Measurements from ENCODE around the gene CORIN.

CORIN gene

DNA sequence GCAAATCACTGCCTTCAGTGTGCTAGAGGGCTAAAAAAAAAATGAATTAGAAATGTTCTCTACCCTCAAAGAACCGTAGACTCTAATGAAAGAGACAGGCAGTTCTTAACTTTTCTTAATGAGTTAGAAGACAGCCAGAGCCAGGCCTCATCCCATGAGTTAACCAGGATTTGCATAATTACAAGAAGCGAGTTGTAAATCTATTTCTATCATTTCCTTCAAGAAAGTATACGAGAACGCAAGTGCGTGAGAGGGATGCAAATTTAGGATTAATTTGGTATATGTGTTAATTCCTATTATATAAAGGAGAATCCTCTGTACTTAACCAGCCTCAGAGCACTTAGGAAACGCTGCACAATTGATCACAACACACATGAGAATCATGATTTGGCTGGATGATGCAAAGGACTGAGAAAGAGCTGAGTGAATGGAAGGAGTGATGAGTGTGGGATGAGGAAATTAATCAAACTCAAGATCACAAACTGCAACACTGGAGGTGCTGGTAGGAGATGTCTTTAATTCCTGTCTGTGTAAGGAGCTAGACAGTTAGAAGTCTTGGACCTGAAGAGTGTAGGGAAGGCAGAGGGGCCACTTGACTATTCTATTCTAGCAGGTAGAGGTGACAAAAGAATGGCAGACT, 195.6 kb downstream of the CORIN start:
- no peak for DNase-seq (ENCODE audit: low spot score)

DNA sequence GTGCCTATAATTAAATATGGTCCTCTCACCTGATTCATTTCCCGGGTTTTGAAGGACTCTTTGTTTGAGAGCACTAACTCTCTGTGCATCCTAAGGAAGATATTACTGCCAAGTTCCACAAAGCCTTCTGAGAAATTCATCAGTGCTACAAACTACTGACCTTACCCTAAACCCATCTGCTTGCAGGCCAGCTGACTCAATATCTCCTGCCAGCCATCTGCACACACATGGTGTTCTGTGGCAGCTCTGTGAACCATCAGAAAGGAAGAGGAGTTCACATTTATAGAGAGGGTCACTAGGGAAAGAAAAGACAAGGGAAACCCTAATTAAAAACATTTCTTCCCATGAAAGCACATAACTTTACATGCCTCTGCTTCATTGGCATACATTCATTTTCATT, 196.1 kb downstream of the CORIN start:
- no peak for DNase-seq (ENCODE audit: low spot score)

DNA sequence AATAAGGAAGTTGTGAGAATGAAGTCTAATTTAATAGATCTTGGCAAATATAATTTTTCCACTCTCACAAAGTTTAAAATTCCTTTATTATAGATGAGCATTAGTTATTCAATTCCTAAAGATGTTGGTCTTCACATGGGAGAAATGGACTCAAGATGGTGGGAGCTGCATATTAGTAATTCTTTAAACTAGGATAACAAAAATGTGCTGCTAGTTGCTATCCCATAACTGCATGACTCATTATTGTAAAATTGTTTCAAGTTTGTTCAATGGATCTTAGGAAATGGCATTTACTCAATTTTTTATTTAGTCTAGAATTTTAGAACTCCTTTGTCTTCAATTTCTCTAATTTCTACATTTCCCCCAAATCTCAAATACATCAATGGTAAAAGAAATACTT, 197.0 kb downstream of the CORIN start:
- no peak for DNase-seq (ENCODE audit: low spot score)

DNA sequence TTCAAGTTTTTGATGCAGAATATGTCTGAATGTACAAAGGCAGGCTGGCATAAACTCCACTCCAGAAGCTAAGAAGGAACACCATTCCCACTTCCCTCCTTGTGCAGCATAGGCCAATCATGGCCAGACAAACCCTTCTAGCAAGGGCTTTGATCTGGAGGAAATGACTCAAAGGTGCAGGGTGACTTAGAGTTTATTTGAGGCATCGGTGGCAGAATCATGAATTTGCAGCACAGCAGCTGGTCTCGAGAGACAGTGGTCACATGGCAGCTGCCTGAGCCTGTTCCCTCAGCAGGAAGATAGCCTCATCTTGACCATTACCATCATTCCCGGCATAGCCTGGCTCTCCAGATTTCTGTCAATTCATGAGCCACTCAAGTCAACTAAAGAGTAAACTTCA, 198.3 kb downstream of the CORIN start:
- no peak for DNase-seq (ENCODE audit: low spot score)

DNA sequence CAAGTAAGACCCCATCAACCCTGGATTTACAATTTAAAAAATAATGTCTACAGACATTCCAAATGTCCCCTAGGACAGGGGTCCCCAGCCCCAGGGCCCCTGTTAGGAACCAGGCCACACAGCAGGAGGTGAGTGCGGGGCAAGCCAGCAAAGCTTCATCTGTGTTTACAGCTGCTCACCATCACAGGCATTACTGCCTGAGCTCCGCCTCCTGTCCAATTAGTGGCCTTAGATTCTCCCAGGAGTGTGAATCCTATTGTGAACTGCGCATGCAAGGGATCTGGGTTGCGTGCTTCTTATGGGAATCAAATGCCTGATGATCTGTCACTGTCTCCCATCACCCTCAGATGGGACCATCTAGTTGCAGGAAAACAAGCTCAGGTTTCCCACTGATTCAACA, 206.7 kb downstream of the CORIN start:
- no peak for DNase-seq (ENCODE audit: low spot score)

DNA sequence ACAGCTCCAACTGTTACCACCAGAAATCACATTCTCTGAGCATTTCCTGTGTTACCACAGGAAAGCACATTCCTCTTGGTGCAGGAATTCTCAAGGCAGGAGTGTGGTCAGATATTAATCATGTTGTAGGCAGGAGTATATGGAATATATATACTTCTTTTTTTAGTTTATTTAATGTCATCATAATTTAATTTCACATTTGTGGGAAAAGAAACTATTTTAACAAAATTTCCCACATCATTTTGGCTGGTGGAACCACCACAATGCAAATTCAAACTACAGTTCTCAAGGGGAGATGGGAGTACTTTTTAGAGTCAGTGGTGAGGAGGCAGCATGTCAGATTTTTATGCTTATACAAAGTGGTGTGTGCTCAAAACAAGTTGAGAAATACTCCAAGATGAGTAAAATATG, 213.8 kb downstream of the CORIN start:
- DNase-seq (ENCODE audit: low spot score): no peak

DNA sequence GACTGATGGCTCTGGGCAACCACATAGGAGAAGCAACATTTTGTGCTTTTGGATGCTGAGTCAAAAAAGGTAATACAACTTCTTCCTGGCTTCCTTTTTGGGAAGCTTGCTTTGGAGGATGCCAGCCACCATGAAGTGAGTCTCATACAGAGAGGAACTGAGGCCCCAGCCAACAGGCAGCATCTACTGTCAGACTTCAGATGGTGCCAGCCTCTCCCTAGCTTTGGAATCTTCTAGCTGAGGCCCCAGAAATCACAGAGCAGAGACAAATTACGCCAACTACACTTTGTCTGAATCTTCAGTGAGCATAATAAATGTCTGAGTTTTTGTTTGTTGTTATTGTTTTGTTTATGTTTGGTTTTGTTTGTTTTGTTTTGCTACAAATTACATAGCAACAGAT, 216.7 kb downstream of the CORIN start:
- no peak for DNase-seq (ENCODE audit: low spot score)

DNA sequence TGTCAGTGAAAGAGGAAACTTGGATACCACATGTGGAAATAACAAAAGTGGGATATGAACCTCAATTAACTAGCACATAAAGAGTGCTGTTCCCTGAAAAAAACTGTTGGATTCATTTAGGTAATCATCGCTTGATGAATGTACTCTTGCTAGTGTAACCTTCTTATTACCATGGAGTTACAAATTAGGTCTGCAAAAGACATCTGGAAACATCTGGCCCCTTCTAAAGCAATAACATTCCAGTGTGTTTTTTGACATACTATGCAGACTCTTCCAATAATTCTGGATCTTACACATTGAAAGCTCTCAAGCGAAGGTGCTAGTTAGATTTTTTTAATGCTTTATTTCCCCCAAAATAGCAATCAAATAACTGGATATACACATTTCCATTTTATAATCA, 218.2 kb downstream of the CORIN start:
- DNase-seq (ENCODE audit: low spot score): no peak

DNA sequence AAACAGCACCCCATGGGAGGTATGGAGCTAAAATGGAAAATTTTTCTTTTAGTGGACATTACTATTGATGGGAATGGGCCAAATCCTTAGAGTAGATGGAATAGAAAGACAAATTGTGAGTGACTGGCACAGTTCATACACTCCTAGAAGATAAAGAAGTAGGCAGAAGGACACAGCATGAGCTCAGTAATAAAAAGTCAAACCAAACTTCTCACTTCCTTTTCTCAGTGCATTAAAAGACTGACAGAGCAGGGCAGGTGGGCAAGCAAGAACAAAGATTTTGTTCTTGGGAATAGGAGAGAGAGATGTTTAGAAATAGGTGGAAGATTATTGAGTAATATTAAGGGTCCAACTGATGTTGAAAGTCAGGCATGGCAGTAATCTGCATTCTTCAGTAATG, 220.3 kb downstream of the CORIN start:
- no peak for DNase-seq (ENCODE audit: low spot score)

DNA sequence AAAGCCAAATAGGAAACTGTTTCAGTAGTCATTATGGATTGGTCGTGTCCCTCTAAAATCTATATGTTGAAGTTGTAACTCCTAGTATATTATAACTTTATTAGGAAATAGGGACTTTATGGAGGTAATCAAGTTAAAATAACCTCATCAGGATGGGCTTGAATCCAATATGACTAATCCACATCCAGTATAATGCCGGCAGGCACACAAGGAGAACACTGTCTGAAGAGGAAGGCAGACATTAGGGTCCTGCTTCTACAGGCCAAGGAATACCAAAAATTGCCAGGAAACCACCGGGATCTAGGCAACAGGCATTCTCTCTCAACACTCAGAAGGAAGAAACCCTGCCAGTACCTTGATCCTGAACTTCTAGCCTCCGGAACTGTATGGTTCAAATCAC, 222.5 kb downstream of the CORIN start:
- DNase-seq (ENCODE audit: low spot score): no peak

DNA sequence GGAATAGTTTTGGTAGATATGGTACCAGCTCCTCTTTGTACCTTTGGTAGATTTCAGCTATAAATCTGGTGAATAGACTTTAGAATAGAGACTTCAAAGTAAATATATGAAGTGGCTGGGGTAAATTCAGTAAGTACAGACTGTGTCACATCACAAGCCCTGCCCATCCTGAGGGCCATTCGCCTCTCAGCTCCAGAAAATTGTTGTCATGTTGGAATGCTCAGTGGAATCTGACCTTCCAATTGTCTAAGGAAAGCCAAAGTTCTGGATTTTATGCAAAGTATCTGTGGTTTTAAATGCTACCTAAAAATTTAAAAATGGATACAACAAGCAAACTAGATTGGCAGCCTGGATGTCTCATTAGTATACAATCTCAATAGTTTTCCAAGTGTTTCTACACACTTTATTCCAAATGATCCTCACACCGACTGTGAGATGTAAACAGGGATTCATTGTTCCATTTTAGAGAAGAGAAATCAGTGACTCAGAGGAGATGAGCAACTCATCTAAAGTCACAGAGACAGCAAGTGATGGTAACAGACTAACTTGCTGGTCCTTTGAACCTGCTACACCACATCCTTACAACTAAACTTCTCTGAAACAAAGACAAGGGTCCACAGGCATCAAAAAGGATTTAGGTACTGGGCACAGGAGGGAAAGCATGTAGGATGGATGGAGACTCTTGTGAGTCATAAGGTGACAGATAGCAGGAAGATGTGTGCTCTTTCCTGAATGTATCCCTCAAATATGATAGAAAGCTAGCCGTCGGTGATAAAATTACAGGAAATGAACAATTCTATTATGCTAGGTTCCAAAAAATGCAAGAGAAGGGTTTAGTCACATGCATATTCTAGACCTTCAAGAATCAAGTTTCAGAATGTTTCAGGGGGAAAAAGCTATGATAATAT, 225.5 kb downstream of the CORIN start:
- DNase-seq (ENCODE audit: low spot score): no peak

DNA sequence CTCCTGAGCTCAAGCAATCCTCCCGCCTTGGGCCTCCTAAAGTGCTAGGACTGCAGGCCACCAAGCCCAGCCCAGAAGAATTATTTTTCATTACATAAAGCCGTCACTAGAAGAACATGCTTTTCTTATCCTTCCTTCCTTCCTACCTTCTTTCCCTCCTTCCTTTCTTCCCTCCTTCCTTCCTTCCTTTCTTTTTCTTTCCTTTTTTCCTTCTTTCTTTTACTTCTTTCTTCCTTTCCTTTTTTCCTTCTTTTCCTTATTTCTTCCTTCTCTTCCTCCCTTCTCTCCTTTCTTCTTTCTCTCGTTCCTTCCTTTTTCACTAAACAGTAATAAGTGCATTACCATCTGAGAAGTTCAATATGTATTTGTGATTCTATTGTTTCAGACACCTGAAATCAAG, 231.4 kb downstream of the CORIN start:
- no peak for DNase-seq (ENCODE audit: low spot score)

DNA sequence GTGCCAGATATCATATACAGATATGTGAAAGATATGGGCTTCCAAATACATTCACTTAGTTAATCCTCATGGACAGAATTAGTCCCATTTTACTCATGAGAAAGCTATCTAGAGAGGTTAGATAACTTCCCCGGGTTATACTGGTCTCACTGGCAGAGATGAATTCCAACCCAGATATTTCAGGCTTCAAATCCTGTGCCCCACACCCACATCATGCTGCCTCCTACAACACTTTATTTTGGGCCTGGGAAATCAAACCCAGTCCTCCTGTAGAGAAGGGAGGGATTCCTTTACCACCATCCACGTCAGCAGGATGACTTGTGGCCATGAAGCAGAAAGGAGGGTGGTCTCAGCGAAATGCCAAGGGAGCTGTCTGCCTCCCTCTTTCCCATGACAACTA, 239.0 kb downstream of the CORIN start:
- no peak for DNase-seq (ENCODE audit: low spot score)

DNA sequence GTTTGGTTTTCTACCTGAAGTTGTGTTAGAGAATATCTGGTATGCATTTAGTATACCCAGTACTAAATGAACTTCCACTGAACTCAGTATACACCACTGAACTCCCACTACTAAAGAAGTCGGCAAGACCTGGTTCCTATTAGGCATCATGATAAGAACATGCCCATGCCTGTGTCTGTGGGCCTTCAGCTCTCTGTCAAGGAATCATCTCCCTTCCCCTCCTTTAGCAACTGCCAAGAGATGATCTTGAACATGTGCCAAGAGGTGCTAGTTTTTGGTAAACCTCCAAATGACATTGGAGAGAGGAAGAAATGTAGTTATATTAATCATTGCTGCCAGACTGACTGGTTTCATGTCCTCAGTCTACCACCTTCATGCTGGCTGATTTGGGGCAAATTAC, 239.5 kb downstream of the CORIN start:
- DNase-seq (ENCODE audit: low spot score): no peak

DNA sequence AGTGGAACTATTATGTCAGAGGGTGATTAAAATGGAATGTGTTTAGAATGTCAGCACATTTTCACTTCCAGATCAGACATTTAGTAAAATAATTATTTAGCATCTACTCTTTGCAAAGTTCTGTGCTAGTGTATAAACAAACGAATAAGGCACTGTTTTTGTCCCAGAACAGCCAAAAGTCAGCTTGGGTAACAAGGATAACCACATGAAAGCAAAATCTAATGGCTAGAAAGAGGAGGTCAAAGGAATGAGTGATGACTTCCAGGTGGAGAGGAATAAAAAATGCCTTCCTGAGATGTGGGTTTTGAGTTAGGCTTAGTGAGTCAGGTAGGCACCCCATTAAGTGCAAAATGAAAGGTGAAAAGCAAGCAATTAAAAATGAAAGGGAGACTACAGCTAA, 240.2 kb downstream of the CORIN start:
- DNase-seq (ENCODE audit: low spot score): no peak

DNA sequence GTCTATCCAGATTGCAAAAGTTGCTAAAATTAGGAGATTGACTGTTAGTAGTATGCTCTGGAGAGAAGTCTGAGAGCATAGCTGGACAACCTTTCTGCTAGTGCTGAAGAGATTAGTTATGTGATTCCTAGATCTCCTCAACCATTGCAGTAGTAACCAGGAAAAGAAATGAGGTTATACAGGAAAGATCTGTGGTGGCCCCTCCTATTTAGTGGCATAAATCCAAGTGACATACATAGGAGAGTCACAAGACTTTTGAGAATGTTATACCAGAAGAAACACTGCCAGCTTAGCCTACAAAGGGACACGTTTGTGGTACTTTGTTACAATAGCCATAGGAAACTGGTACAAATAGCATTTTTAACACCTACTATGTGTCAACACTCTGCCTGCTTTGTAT, 247.5 kb downstream of the CORIN start:
- no peak for DNase-seq (ENCODE audit: low spot score)

DNA sequence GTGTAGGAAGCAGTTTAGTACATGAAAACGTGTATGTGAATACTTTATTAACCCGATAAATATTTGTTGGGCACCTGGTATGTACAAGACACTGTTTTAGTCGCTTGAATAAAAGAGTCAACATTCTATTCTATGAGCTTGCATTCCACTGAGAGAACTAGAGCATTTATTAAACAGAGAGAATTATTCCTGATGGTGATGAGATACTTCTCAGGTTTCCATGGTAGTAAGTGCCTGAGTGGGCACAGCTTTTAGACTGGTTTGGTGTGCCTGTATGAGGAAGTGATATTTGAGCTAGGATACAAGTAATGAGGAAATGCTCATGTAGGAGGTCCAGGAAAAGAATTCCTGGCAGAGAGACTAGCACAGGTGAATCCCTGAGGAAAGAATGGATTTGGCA, 258.6 kb downstream of the CORIN start:
- DNase-seq (ENCODE audit: low spot score): no peak

DNA sequence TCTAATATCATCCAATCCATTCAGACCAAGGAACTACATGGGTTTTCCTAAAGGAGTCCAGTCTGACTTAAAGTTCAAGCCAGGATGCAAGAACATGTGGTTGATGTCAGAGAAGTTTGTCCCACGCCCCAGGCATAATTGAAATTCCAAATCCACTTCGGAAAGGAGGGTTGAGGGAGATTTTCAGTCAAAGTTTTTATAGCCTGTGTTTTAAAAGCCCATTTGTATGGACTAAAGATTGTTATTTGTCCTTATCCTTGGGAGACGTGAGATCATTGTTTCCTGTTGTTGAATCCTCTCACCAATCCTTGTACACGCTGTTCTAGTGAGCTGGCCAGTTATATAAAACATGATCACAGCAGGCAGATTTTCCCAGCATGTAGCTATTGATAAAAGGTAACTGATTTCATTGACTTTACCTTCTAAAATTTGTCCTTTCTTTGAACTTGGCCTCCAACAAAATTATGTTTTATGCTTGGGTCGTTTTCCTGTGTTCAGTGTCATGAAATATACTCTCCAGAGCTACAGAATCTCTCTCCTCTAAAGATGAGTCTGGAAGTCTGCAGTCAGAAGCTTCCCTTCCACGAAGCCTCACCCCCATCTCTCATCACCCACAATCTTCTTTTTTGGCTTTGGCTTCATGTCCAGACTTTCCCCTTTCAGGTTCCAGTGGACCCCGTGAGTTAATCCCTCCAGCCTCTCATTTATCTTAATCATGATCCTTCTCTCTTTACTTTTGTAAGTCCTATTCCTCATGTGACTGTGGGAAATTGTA, 259.9 kb downstream of the CORIN start:
- DNase-seq (ENCODE audit: low spot score): no peak

DNA sequence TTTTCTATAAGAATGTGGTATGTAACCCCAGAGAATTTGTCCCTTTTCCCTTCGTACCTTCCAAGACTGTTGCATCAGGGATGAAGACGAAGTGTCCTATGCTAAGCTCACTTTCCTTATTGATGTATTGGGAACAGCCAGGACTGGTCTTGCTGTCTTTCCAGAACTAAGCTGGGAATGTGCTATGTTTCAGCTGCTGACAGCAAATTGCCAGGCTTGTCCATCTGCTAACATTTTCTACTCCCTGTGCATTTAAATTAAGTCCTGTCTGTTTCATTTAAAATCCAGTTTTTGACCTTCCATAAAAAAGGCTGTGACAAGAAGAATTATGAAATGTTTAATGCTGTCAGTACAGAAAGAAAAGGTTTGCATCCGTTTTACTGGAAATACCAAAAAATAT, 264.9 kb downstream of the CORIN start:
- DNase-seq (ENCODE audit: low spot score): no peak

DNA sequence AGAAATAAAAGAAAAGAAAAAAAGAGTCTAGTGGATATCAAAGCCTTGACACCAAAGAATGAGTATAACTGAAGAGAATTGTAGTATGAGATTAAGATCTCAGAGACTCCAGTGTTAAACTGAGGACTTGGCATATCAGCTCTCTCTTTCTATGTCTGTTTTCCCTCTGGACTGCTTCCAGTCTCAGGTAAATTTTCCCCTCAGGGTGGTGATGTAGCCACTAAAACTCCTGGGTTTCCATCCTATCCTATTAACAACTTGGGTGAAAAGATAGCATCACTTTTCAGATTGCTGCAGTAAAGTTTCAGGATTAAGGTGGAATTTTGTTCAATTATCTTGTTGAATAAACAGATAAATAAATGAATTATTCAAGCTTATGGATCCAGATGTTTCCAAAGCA, 267.1 kb downstream of the CORIN start:
- no peak for DNase-seq (ENCODE audit: low spot score)

DNA sequence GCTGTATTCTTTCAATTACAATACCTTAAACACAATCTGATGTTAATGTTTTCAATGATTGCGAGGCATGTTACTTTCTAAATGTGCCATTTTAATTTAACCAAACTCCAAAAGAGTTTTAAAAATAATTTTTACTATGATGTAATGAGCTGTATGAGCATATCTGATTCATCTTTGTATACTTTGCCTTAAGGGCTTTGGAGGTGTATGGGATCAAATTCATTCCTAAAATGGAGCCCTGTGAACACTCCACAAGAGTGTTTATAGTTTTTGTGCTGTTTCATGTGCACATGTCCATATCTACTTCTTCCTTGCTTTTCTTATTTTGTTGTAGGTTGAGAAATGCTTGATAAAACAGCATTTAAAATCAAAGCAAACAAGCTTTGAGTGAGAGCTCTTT, 270.4 kb downstream of the CORIN start:
- DNase-seq (ENCODE audit: low spot score): no peak

DNA sequence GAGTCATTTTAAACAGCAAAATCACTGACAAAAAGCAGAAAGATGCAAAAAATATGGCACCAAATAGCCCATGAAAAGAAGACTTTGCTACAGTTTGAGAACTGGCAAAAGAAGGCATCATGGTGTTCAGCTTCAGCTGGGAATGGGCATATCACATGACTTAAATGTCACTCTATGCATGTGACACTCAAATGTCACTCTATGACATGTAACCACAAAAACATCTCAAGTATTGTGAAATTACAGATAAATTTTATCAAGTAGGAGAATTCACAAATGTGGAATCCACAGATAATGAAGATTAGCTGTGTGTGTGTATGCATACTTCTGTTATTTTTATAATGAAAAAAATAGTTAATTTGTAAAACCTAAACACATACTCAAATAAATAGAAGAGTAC, 270.9 kb downstream of the CORIN start:
- no peak for DNase-seq (ENCODE audit: low spot score)

DNA sequence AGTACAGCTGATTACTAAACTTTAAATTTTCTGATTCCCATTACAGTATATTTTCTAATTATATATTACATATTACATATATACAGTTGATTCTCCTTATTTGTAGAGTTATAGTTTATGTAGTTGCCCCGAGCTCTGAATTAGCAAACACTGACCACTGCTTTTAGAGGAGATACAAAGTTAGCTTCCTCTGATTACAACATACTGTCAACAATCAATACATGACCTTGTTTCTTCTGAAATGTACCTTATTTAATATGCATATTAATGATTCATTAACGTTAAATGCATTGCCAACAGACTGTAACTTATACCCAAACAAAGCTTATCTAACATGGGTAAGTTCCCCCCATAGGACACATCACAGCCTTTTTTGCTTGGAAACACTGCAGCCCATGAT, 271.3 kb downstream of the CORIN start:
- DNase-seq (ENCODE audit: low spot score): no peak

Measured in CD4-positive, alpha-beta T cell treated with Interleukin-2 at 100 ng/mL for 4 hours (primary cell).